IMR-90 (cell line): ENCODE measurements around the gene LATS2. TPM values are rescaled to one million over a fixed set of nuclear protein-coding genes. Genes with fewer than 3 reads are reported as not detected.

Experiments
- ATAC-seq: fragments of 200-7000 bp; cut with Tn5 transposase; 2 replicates; pipeline ENCODE4 v1.9.1; 2020; ENCODE audit warnings: low read depth, mild to moderate bottlenecking, moderate library complexity
- BruUV-seq: library from RNA; stranded (reverse); fragments of 400-500 nt; replicated peaks from 2 replicates; lab custom pipeline; 2021; lab: Mats Ljungman, UMichigan
- CTCF ChIA-PET: fragments of 300-600 bp; formaldehyde crosslinking; extraction: SDS; loops from one replicate; lab custom pipeline; 2021; ENCODE audit warnings: antibody characterized with exemption; lab: Yijun Ruan, JAX
- POLR2A ChIA-PET: fragments of 300-600 bp; sonication (Branson Sonifier 250); formaldehyde crosslinking; loops from one replicate; lab custom pipeline; 2022; ENCODE audit warnings: antibody characterized with exemption; ENCODE audit not compliant: unreplicated experiment; lab: Charles Lee
- DNase-seq: peaks from one replicate; pipeline ENCODE4 v3.0.0; 2013
- H2AFZ ChIP-seq: replicated peaks from 2 replicates; pipeline ENCODE3; 2013; ENCODE audit warnings: low read length, mild to moderate bottlenecking; ENCODE audit not compliant: poor library complexity
- H2AK5ac ChIP-seq: 2 replicates; pipeline ENCODE4 v1.6.1; 2013; ENCODE audit warnings: low read depth, low read length, inconsistent platforms
- H2AK9ac ChIP-seq: replicated peaks from 2 replicates; pipeline ENCODE3; 2013; ENCODE audit warnings: mild to moderate bottlenecking, low read depth, low read length, moderate library complexity; ENCODE audit not compliant: poor library complexity
- H2BK120ac ChIP-seq: 2 replicates; pipeline ENCODE4 v1.6.1; 2013; ENCODE audit warnings: low read depth, low read length, inconsistent platforms
- H2BK15ac ChIP-seq: 3 replicates; pipeline ENCODE4 v1.6.1; 2013; ENCODE audit warnings: low read depth, low read length, inconsistent platforms
- H2BK20ac ChIP-seq: 2 replicates; pipeline ENCODE4 v1.6.1; 2013; ENCODE audit warnings: low read depth, mild to moderate bottlenecking, inconsistent platforms, low read length, moderate library complexity
- H2BK5ac ChIP-seq: 2 replicates; pipeline ENCODE4 v1.6.1; 2013; ENCODE audit warnings: mild to moderate bottlenecking, low read depth, low read length, inconsistent platforms; ENCODE audit not compliant: poor library complexity, severe bottlenecking
- H3K14ac ChIP-seq: replicated peaks from 2 replicates; pipeline ENCODE4 v1.6.1; 2013; ENCODE audit warnings: low read depth, low read length, inconsistent platforms
- H3K18ac ChIP-seq: 2 replicates; pipeline ENCODE4 v1.6.1; 2013; ENCODE audit warnings: low read depth, low read length, control low read depth
- H3K23ac ChIP-seq: 2 replicates; pipeline ENCODE4 v1.6.1; 2013; ENCODE audit warnings: low read depth, low read length, inconsistent platforms
- H3K27ac ChIP-seq: 2 replicates; pipeline ENCODE4 v1.5.1; 2013; ENCODE audit warnings: mild to moderate bottlenecking, control low read depth, low read length; ENCODE audit not compliant: insufficient read depth
- H3K27me3 ChIP-seq: 2 replicates; pipeline ENCODE4 v1.6.1; 2013; ENCODE audit warnings: low read length; ENCODE audit not compliant: control insufficient read depth, insufficient read depth
- H3K36me3 ChIP-seq: 2 replicates; pipeline ENCODE4 v1.6.1; 2013; ENCODE audit warnings: low read length, mixed read lengths; ENCODE audit not compliant: control insufficient read depth, insufficient read depth
- H3K4ac ChIP-seq: 2 replicates; pipeline ENCODE4 v1.6.1; 2013; ENCODE audit warnings: low read depth, low read length, inconsistent platforms
- H3K4me1 ChIP-seq: 2 replicates; pipeline ENCODE4 v1.6.1; 2013; ENCODE audit warnings: low read length, mixed read lengths; ENCODE audit not compliant: control insufficient read depth, insufficient read depth
- H3K4me2 ChIP-seq: 2 replicates; pipeline ENCODE4 v1.6.1; 2013; ENCODE audit warnings: low read depth, mild to moderate bottlenecking, control low read depth, low read length, moderate library complexity
- H3K4me3 ChIP-seq: 2 replicates; pipeline ENCODE4 v1.5.1; 2013; ENCODE audit warnings: low read depth, mild to moderate bottlenecking, control low read depth, low read length, moderate library complexity; ENCODE audit not compliant: insufficient read depth
- H3K56ac ChIP-seq: 2 replicates; pipeline ENCODE4 v1.6.1; 2013; ENCODE audit warnings: low read length, inconsistent platforms; ENCODE audit not compliant: insufficient read depth; ENCODE audit errors: extremely low read depth
- H3K79me1 ChIP-seq, 2 experiments: 2 replicates each; pipeline ENCODE4 v1.6.1; 2013; ENCODE audit warnings: low read length in 2 of 2, inconsistent platforms in 1 of 2, low read depth in 1 of 2
- H3K9ac ChIP-seq: 2 replicates; pipeline ENCODE4 v1.6.1; 2013; ENCODE audit warnings: low read depth, low read length, control low read depth
- H3K9me1 ChIP-seq: 2 replicates; pipeline ENCODE4 v1.6.1; 2013; ENCODE audit warnings: low read length, inconsistent platforms; ENCODE audit not compliant: insufficient read depth
- H3K9me3 ChIP-seq: 2 replicates; pipeline ENCODE4 v1.6.1; 2013; ENCODE audit warnings: low read length; ENCODE audit not compliant: control insufficient read depth, insufficient read depth
- H4K20me1 ChIP-seq: 2 replicates; pipeline ENCODE4 v1.6.1; 2013; ENCODE audit warnings: low read length, inconsistent platforms; ENCODE audit not compliant: insufficient read depth
- H4K5ac ChIP-seq: 2 replicates; pipeline ENCODE4 v1.6.1; 2013; ENCODE audit warnings: mild to moderate bottlenecking, low read depth, low read length, control low read depth
- H4K8ac ChIP-seq, 2 experiments: 2 replicates each; pipeline ENCODE4 v1.6.1; 2013; ENCODE audit warnings: low read depth in 2 of 2, low read length in 2 of 2, control low read depth in 1 of 2, inconsistent platforms in 1 of 2
- H4K91ac ChIP-seq: 2 replicates; pipeline ENCODE4 v1.6.1; 2013; ENCODE audit warnings: low read depth, low read length, inconsistent platforms; ENCODE audit not compliant: insufficient read depth
- CEBPB ChIP-seq: IDR thresholded peaks from 2 replicates; pipeline ENCODE4 v1.6.1; 2012; ENCODE audit warnings: low read depth, low read length, improper control_type of control experiment
- CHD1 ChIP-seq: IDR thresholded peaks from 2 replicates; pipeline ENCODE4 v1.6.1; 2012; ENCODE audit warnings: low read depth, low read length, improper control_type of control experiment
- NFE2L2 ChIP-seq: fragments of 150-350 bp; IDR thresholded peaks from 2 replicates; pipeline ENCODE4 v1.6.1; 2016; ENCODE audit warnings: low read depth, mild to moderate bottlenecking, low read length
- RAD21 ChIP-seq: IDR thresholded peaks from 2 replicates; pipeline ENCODE4 v1.6.1; 2012; ENCODE audit warnings: low read length, improper control_type of control experiment
- SMC3 ChIP-seq: fragments of 150-350 bp; IDR thresholded peaks from 2 replicates; pipeline ENCODE4 v1.6.1; 2016; ENCODE audit warnings: low read depth, mild to moderate bottlenecking, antibody characterized with exemption, low read length, moderate library complexity
- WGBS, 2 experiments: methylation state at CpG; one replicate each; pipeline versions ENCODE4 v1.1.5 to v1.1.7; 2013; ENCODE audit warnings: missing lambda C conversion rate in 2 of 2; ENCODE audit not compliant: insufficient read length in 1 of 2; ENCODE audit errors: extremely low coverage in 2 of 2; 5-methylcytosine and 5-hydroxymethylcytosine counted together
- dilution Hi-C: fragments of 300-500 bp; cut with HindIII; formaldehyde crosslinking; loops from one replicate; pipeline ENCODE4 v1.14.3; 2018; ENCODE audit warnings: low sequenced_read_pairs; ENCODE audit not compliant: unreplicated experiment
- in situ Hi-C: fragments of 300-500 bp; cut with MboI; formaldehyde crosslinking; loops from 3 replicates; pipeline ENCODE4 v1.14.3; 2019; ENCODE audit warnings: low sequenced_read_pairs, inconsistent platforms, mixed read lengths
- intact Hi-C: fragments of 100-400 bp; cut with micrococcal nuclease; formaldehyde crosslinking; loops from 2 replicates; pipeline ENCODE4 v1.10.0; 2022
- polyA plus RNA-seq, 3 experiments: library from polyadenylated mRNA; depleted of rRNA; stranded (reverse); fragments of >200 nt; gene quantifications; 2 replicates each; pipeline ENCODE4 v1.2.3, GENCODE V29; 2012; ENCODE audit warnings: low replicate concordance in 1 of 3
- total RNA-seq: library from RNA; depleted of rRNA; stranded (reverse); fragments of >200 nt; gene quantifications from 2 replicates; pipeline ENCODE4 v1.2.3, GENCODE V29; 2012
- TF ChIP-seq, protein P1 (sequence below): fragments of 150-350 bp; IDR thresholded peaks from 2 replicates; pipeline ENCODE4 v1.6.1; 2016; ENCODE audit warnings: low read depth, mild to moderate bottlenecking, low read length, moderate library complexity, borderline replicate concordance
- TF ChIP-seq, protein P2 (sequence below): conservative IDR thresholded peaks from 2 replicates; pipeline ENCODE4 v1.5.1; 2012; ENCODE audit warnings: mild to moderate bottlenecking, low read depth, low read length, improper control_type of control experiment

LATS2 gene
- total and polyA plus RNA-seq, 2 of the 4 experiments (the other 2 are of a cell fraction), result 12.7 to 22.4 TPM

DNA sequence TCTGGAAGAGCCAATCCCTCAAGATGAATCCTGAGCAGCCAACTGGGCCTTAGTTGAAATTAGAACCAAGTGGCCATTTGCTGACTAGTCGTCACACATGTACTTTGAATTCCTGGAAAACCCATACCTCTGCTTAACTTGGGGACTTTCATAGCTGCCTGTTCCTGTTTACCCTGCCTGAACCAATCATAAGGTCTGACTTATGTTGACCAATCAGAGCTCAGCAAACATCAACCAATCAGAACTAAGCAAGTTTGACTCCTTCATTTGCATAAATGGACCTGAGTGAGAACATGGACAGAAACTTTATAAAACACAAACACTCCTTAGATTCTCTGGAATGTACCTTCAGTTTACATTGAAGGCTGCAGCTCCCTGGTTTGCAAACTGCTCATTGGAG is 50.8 kb downstream of the LATS2 start:
- no peak overlapping the region for H2AK9ac ChIP-seq
- 100% methylated on average over 1 of the region's 1 CpG; no CpG with 5 or more reads in 1 of the 2 experiments for WGBS, 2 experiments
- H4K20me1 ChIP-seq, result peaks cover 92% of the 10 kb centered on the region
- no peak overlapping the region for H2BK15ac ChIP-seq
- no peak overlapping the region for H2AFZ ChIP-seq
- no peak overlapping the region for H2BK120ac ChIP-seq
- H3K27ac ChIP-seq, result no peak overlapping the region
- POLR2A ChIA-PET, result interaction anchor here (0.5 kb wide), 1 partner anchor 97 kb away, joined by 3 read pairs; no protein-coding TSS in a partner anchor
- DNase-seq (peak; percentile 47), ATAC-seq (no peak)
- H3K9me1 ChIP-seq, result peaks cover 36% of the 10 kb centered on the region
- H3K23ac ChIP-seq, result 0 out of 2 replicates have a peak overlapping the region, but pooled peaks have one; percentile 6
- H2BK5ac ChIP-seq, result peak overlapping the region; percentile 25
- in situ Hi-C loops, result loop anchor here (10.0 kb wide), 1 partner anchor 64 kb away; no protein-coding TSS in a partner anchor
- peak overlapping the region; percentile 38; the same call in 1 of the 2 replicates for H3K18ac ChIP-seq
- CTCF ChIA-PET, result interaction anchor here (0.5 to 0.8 kb wide), 2 partner anchors 16 to 813 kb away, joined by 4 to 6 read pairs; no protein-coding TSS in a partner anchor
- H3K4ac ChIP-seq, result peak overlapping the region; percentile 7; the same call in 1 of the 2 replicates
- peaks cover 13 to 88% of the 10 kb centered on the region in 2 experiments for H3K79me1 ChIP-seq
- dilution Hi-C loops, result no loop called here
- intact Hi-C loops, result no loop called here
- H4K91ac ChIP-seq, result no peak overlapping the region
- TF ChIP-seq SMC3, result no peak
- no peak for TF ChIP-seq RAD21
- TF ChIP-seq NFE2L2, result no peak
- TF ChIP-seq, protein P1, sequence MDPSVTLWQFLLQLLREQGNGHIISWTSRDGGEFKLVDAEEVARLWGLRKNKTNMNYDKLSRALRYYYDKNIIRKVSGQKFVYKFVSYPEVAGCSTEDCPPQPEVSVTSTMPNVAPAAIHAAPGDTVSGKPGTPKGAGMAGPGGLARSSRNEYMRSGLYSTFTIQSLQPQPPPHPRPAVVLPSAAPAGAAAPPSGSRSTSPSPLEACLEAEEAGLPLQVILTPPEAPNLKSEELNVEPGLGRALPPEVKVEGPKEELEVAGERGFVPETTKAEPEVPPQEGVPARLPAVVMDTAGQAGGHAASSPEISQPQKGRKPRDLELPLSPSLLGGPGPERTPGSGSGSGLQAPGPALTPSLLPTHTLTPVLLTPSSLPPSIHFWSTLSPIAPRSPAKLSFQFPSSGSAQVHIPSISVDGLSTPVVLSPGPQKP, result no peak
- TF ChIP-seq CEBPB, result no peak
- TF ChIP-seq CHD1, result no peak
- TF ChIP-seq, protein P2, sequence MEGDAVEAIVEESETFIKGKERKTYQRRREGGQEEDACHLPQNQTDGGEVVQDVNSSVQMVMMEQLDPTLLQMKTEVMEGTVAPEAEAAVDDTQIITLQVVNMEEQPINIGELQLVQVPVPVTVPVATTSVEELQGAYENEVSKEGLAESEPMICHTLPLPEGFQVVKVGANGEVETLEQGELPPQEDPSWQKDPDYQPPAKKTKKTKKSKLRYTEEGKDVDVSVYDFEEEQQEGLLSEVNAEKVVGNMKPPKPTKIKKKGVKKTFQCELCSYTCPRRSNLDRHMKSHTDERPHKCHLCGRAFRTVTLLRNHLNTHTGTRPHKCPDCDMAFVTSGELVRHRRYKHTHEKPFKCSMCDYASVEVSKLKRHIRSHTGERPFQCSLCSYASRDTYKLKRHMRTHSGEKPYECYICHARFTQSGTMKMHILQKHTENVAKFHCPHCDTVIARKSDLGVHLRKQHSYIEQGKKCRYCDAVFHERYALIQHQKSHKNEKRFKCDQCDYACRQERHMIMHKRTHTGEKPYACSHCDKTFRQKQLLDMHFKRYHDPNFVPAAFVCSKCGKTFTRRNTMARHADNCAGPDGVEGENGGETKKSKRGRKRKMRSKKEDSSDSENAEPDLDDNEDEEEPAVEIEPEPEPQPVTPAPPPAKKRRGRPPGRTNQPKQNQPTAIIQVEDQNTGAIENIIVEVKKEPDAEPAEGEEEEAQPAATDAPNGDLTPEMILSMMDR, result no peak
- H3K9ac ChIP-seq, result no peak overlapping the region
- H3K27me3 ChIP-seq, result no peaks in the 10 kb centered on the region
- no peak overlapping the region for H3K4me2 ChIP-seq
- no peak overlapping the region for H2BK20ac ChIP-seq
- H3K36me3 ChIP-seq, result peaks cover 9% of the 10 kb centered on the region
- H4K5ac ChIP-seq, result no peak overlapping the region
- peaks cover 36% of the 10 kb centered on the region for H3K4me1 ChIP-seq
- no TSS peak for BruUV-seq
- no peak overlapping the region for H3K4me3 ChIP-seq
- H3K14ac ChIP-seq, result peak overlapping the region; percentile 33
- H3K56ac ChIP-seq, result no peak overlapping the region
- H3K9me3 ChIP-seq, result no peaks in the 10 kb centered on the region
- no peak overlapping the region; the same call in 1 of the 2 replicates for H2AK5ac ChIP-seq
- peak overlapping the region in 1 of 2 experiments; percentile 22; a peak in 1 of 4 replicates for H4K8ac ChIP-seq
